ENCODE data around the gene FUOM. TPM values are rescaled to one million over a fixed set of nuclear protein-coding genes. Genes with fewer than 3 reads are reported as not detected.

Gene FUOM, protein sequence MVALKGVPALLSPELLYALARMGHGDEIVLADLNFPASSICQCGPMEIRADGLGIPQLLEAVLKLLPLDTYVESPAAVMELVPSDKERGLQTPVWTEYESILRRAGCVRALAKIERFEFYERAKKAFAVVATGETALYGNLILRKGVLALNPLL
- 11.2 and 24.8 TPM in 2 replicates for total RNA-seq

DNA sequence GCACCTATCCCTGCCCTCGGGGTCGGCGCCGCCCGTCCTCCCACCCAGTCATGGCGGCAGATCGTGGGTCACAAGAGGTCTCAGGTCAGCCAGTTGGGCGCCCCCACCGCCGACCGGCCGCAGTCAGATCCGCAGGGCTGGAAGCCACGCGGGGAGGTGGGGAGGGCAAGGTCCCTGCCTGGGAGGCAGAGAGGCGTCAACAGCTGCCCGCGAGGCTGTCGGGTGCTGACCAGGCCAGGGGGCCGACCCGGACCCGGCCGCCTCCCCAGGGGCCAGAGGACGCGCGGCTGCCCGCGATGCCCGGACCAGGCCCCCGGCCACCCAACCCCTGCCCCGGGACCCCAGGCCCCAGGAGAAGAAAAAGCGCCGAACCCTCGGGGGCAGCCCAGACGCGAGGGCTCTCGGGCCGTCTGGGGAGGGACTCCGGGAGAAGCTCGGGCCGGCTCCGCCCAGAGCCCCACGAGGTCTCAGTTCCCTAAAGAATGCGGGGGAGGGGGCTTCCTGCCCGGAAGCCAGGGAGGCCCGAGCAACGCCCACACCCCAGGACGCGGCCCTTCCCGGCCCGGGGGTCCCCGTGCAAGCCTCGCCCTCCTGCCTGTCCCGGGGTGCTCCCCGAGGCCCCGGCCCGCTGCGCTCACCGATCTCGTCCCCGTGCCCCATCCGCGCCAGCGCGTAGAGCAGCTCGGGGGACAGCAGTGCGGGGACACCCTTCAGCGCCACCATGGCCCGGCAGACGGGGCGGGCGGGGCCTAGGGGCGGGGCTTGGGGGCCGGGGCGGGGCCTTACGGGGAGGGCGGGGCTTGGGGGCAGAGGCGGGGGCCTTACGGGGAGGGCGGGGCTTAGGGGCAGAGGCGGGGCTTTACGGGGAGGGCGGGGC is at the start of gene FUOM:
FUOM (minus strand) TSS at position 735 of the 877 bp plus-strand sequence; CDS start at position 723, 12 bp downstream.
- DNase-seq = peak; percentile 53

DNA sequence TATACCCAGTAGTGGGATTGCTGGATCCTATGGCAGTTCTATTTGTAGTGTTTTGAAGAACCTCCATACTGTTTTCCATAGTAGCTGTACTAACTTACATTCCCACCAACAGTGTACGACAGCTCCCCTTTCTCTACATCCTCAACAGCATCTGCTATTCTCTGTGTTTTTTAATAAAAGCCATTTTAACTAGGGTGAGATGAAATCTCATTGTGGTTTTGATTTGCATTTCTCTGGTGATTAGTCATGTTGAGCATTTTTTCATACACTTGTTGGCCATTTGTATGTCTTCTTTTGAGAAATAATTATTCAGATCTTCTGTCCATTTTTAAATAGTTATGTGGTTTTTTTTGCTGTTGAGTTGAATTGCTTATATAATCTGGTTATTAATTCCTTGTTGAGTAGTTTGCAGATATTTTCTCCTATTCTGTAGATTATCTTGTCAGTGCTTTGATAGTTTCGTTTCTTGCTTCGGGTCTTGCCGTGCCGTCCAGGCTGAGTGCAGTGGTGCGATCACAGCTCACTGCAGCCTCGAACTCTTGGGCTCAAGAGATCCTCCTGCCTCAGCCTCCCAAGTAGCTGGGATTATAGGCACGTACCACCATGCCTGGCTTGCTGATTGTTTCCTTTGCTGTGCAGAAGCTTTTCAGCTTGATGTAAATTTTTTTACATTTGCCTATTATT is 48.2 kb upstream of the FUOM start:
- no peak for DNase-seq

DNA sequence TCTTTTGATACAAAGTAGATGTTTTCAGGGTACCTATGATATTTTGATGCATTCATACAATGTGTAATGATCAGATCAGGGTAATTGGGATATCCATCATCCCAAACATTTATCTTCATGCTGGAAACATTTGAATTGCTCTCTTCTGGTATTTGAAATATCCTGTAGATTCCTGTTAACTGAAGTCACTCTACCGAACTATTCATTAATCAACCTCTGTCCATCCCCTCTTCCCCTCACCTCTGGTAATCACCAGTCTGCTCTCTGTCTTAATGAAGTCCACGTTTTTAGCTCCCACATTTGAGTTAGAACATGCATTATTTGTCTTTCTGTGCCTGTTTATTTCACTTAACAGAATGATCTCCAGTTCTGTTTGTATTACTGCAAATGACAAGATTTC is 47.5 kb upstream of the FUOM start:
- no peak for DNase-seq

DNA sequence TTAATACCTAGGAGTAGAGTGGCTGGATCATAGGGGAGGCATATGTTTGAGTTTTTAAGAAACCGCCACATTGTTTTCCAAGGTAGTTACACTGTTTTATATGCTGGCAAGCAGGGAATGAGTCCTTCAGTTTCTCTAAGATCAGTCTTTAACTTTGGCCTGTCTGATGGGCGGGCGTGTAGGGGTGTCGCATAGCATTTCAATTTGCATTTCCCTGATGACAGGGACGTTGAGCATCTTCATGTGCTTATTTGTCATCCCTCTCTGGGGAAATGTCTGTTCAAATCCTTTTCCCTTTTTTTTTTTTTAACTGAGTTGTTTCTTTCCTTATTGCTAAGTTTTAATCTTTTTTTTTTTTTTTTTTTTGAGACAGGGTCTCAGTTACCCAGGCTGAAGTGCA is 46.0 kb upstream of the FUOM start:
- DNase-seq = no peak

DNA sequence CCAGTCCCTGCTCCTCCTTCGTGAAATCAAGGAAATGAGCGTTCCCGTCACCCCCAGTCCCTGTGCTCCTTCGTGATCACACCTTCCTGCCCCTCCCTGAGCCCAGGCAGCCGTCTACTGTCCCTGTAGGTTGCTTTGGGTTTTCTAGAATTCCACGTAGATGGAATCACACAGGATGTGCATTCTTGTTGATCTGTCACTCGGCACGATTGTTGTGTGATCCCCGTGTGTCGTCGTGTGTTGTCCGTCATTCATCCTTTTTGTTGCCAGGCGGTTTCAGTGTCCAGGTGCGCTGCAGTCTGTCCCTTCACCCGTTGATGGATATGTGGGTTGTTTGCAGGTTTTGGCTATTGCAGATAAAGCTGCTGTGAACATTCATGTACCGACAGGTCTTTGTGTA is 45.5 kb upstream of the FUOM start:
- no peak for DNase-seq

DNA sequence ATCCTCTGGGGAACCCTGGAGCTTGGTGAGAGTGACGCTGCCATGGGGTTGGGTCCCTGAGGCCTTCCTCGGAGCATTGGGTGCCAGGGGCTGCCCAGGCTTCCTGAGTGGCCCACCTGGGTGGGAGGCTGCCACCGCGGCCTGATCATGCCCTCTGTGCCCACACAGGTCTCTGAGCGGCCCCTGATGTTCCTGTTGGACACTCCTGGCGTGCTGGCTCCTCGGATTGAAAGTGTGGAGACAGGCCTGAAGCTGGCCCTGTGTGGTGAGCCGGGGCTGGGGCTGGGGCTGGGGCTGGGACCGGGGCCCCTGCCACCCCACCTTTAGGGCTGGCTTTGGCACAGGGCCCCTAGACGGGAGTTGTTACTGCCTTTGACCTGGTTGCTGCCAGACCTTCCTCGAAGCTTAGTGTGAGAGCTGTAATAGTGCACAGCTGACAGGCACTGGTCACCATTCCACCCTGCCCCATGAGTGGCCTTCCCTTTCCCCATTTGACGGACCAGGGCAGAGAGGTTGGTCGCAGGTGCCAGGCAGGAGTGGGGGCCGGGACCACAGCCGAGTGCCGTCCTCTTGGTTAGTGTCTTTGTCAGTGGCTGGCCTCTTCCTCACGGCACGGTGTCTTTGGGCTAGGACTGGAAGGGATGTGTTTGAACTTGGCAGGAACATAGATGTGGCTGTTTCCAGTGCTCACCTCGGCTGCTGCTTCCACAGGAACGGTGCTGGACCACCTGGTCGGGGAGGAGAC is 44.3 kb upstream of the FUOM start:
- no peak for DNase-seq

DNA sequence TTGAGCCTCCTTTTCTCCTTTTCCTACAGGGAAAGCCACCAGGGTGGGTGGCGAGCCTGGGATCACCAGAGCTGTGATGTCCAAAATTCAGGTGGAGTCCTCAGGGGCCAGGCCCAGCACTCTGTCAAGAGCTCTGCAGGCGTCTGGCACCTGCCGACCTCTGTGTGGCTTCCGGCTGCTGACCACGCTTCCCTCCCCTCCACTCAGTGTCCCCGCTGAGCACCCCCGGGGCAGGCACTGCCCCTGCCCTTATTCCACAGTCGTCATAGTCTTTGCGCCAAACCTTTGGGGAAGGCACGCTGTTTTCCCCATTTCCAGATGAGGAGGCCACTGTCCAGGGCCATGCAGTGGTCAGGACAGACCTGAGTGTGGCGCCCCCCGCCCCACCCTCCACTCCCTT is 43.7 kb upstream of the FUOM start:
- DNase-seq = no peak

DNA sequence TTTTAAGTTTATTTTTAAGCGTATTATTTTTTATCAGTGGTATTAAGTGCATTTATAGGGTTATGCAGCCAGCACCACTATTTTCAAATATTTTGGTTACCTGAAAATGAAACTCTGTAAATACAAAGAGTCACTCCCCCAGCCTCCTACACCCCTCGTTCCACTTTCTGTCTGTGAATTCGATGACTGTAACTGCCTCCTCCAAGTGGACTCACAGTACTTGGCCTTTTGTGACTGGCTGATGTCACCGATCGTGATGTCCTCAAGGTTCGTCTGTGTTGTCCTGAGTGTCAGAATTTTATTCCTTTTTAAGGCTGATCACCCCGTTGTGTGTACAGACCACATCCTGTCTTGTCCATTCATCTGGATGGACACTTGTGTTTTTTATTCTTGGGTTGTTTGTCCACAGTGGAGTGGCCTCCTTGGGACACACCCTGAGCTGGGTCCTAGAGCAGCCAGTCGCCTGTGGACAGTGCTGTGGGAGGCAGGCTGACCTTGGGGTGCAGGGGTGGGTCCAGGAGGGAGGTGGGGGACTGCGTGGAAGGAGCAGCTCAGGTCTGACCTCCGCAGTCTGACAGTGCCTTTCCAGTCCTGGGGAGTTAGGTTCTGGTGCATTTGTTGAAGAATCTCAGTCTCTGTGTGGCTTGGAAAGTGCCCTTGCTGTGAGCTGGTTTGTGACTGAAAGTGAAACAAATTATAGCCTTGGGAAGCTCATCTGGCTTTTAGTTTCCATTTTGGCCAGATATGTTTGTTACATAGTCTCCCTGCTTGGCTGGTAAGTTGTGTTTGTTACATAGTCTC is 43.0 kb upstream of the FUOM start:
- DNase-seq = no peak

DNA sequence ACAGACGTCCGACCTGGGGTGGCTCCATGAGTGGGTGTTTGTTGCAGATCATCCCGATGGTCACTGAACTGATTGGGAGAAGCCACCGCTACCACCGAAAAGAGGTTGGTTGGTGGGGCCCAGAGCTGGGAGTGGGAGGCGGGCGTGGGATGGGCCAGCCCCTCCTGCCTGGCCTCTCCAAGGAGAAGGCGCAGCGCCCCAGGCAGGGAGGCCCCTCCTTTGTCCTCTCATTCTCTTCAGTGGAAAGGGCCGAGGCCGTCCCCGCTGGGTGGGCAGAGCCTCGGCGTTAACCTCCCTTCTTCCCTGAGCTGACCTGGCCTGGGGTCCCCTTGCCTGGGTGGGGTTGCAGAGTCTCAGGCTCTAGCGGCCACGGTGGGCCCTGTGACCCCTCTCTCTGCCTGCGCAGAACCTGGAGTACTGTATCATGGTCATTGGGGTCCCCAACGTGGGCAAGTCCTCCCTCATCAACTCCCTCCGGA is 41.3 kb upstream of the FUOM start:
- DNase-seq = no peak

DNA sequence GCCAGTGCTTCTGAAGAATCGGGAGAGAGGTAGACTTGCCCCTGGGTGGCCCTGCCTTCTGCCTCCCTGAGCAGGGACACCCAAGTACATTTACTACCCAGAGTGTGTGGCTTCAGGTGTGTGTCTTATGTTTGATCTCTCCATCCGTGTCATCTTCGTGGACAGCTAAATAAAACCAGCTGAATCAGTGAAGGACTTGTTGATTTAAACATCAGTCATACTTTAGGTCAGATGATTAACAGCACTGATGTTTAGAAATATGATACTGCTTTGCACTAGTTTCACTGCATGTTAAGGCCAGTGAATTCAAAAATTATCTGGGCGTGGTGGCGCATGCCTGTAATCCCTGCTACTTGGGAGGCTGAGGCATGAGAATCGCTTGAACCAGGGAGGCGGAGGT is 40.1 kb upstream of the FUOM start:
- DNase-seq = no peak

DNA sequence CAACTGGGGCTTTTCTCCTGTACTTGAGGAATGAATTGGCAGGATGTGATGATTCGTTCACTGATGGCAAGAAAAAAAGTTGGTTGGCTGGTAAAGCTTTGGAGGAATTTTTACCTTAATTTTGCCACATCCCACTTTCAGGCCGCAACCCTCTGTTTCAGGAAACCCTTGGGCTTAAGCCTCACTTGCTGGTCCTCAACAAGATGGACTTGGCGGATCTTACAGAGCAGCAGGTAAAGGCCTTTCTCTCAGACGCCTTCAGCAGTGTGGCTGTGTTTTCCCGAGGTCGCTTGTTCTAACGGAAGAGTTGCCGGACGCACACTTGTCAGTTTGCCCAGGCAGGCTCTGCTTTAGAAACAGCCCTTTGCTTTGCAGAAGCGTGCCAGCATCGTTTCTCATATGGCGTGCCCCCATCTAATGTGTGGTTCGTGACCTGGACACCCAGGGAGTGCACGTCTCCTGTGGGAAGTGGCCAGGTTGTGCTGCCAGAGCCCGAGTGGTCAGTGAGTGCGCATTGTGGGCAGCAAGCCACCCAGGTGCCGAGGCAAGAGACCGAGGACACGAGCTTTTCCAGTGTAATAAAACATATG is 38.3 kb upstream of the FUOM start:
- DNase-seq = no peak

DNA sequence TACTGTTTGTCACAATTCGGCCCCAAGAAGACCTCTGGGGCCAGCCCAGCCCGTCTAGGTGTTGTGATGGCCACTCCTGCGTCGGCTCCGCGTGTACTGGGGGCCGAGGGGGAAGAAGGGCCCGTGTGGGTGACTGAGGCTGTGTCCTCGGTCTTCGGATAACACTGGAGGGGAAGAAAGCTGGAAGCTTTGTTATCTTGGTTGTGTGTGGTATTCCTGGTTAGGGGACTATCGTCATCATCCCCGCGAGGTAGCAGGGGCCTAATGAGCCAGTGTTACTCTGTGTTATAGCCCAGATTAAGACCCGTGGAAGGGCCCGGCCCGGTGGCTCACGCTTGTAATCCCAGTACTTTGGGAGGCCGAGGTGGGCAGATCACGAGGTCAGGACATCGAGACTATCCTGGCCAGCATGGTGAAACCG is 37.0 kb upstream of the FUOM start:
- DNase-seq = peak; percentile 29

DNA sequence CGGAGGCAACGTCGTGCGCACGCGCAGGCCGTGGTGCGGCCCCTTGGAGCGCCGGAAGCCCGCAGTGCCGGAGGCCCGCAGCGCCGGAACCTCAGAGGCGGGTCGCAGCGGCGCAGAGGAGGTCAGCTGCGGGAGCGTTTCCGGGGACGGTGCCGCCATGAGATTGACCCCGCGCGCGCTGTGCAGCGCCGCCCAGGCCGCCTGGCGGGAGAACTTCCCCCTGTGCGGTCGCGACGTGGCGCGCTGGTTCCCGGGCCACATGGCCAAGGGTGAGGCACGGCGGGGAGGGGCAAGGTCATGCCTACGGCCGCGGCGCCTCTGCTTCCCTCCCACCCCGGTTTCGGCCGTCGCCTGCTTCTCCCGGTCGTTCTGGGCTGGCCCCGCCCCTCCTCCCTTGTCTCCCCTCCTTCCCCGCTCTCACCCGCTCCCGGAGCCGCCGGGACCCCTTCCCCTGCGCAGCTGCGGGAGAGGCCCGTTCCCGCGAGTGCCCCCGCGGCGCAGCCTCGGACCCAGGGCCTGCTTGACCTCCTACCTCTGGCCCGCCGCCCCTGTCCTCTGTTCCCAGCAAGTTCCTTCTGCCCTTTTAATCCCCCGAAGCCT is 36.3 kb upstream of the FUOM start, which contains the start of gene MTG1:
MTG1 (plus strand) TSS at position 94 of the 600 bp plus-strand sequence; CDS start at position 158, 64 bp downstream.
- peak; percentile 93 for DNase-seq

DNA sequence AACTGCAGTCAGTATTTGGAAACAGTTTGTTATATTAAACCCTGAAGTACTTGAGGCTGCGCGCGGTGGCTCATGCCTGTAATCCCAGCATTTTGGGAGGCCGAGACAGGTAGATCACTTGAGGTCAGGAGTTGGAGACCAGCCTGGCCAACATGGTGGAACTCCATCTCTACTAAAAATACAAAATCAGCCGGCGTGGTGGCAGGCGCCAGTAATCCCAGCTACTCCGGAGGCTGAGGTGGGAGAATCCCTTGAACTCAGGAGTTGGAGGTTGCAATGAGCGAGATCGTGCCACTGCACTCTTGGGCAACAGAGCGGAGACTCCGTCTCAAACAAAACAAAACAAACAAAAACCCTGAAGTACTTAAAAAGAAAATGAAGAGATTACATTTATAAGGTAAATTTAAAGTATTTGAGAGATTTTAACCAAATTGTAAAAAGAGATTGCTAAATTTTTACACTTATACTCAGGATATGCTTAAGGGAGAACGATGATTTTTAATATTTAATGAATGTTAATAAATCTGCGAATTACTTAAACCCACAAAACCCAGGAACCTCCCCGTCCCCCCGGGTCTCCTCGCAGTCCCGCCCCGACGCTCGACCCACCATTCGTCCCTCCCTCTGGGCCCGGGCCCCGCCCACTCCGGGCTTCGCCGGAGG is 35.7 kb upstream of the FUOM start:
- no peak for DNase-seq

DNA sequence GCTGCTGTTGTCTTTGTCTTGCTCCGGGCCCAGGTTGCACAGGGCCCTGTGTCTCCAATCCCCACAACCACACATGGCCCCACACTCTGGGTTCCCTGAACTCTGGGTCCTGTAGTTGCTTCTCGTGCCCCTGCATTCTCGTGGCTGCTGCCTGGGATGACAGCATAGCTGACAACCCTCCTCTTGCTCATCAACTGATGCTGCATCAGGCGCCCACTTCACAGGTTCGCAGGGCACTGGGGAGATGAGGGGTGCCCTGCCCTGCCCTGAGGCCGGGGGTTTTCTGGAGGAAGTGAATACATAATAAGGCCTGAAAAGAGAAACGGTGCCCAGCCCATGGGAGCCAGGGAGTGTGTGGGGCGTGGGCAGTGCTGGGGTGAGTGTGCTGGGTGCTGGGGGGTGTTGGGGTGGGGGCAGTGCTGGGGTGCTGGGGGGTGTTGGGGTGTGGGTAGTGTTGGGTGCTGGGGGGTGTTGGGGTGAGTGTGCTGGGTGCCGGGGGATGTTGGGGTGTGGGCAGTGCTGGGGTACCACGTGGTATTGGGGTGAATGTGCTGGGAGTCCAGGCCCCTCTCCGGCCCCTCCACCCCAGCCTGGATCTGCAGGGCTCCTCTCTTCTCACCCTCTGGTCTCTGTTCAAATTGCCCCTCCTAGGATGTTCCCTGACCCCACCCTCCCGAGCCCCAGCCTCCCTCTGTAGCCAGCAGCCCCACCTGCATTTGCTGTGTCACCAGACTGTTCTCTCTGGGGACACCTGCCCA is 34.1 kb upstream of the FUOM start:
- DNase-seq = no peak

DNA sequence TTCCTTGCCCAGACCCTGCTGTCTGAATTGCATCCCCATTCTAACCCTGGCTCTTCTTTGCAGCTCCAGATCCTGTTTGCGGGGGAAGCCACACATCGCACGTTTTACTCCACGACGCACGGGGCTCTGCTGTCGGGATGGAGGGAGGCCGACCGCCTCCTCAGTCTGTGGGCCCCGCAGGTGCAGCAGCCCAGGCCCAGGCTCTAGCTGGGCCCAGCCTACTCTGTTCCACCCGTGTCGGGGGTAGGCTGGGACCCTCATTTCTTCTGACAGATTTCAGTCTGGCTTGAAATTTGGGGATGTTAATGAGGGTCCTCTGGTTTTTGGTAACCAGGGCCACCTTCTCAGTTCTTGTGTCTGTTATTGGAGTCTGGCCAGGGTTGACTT is 33.4 kb upstream of the FUOM start:
- DNase-seq = no peak

DNA sequence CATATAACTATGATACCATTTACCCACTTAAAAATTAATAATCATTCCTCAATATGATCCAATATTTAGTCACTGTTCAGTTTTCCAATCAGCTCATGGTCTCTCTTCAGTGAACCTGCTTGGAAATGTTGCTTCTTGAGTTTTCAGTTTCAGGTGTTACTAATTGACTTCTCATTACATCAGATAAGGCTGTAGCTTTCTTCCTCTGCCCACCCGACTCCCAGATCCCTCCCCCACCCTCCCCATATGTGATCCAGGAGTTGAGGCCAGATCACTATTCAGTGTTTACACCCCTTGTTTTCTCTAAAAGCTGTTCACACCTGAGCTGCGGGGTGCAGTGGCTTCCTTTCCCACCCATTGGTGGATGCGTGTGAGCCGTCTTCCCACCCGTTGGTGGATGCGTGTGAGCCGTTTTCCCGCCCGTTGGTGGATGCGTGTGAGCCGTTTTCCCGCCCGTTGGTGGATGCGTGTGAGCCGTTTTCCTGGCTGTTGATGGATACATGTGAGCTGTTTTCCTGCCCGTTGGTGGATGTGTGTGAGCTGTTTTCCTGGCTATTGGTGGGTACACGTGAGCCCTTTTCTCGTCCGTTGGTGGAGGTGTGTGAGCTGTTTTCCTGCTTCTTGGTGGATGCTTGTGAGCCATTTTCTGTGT is 32.9 kb upstream of the FUOM start:
- peak; percentile 55 for DNase-seq

DNA sequence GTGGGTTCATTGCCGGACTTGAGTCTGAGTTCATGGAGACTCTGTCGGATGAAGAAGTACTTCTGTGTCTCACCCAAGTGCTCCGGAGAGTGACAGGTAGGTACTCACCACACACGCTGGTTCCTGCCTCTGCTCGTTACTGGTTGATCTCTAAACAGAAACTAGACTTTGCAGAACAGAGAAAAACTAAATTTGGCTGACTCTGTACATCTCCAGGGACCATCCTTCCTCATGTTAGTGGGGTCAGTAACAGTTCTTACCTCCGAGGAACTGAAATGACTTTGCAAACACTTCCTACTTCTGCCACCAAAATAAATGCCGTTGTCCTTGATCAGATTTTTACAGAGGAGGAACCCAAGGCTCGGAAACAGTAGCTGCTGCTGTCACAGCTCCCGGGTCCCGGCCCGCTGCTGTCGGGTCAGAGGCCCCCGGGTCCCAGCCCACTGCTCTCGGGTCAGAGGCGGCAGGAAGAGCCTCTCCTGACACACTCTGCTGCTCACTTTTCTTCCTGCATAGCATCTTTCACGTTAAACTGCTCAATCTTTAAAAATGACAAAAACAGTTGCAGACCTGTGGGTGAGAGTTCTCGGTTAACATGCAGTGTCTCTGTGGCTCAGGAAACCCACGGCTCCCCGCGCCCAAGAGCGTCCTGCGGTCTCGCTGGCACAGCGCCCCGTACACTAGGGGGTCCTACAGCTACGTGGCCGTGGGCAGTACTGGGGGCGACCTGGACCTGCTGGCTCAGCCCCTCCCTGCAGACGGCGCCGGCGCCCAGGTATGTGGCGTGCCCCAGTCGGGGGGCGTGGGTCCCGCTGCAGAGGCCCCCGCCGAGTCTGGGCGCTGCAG is 31.4 kb upstream of the FUOM start:
- DNase-seq = no peak
